ENCODE measurements around the gene OR2B2.

- TF ChIP-seq CTCF (IDR thresholded peaks at IDR 0.05): no peak
- TF ChIP-seq EP300 (IDR thresholded peaks at IDR 0.05): no peak
These were observed 19.5 kb downstream of the OR2B2 start for GRCh38 chr6:27892649-27893058.
